Keratinocyte (primary cell): ENCODE results near the gene PSTPIP2. TPM values are rescaled to one million over a fixed set of nuclear protein-coding genes. Genes with fewer than 3 reads are reported as not detected.

ENCODE experiments used
- DNase-seq: peaks from one replicate; pipeline ENCODE4 v3.0.0-alpha.2; 2011; ENCODE audit warnings: low read depth, missing footprints, low spot score
- FAIRE-seq: peaks from 2 replicates; lab custom pipeline; 2011; peaks lifted over from hg19 to GRCh38; lab: Jason Lieb, UNC
- H2AFZ ChIP-seq: 2 replicates; pipeline ENCODE4 v1.6.0; 2012; ENCODE audit warnings: low read length, control low read depth, inconsistent platforms; ENCODE audit not compliant: control insufficient read depth
- H3K27ac ChIP-seq: 2 replicates; pipeline ENCODE4 v1.5.1; 2011; ENCODE audit warnings: low read length; ENCODE audit not compliant: control insufficient read depth, insufficient read depth
- H3K27me3 ChIP-seq: 3 replicates; pipeline ENCODE4 v1.6.0; 2011; ENCODE audit warnings: low read length; ENCODE audit not compliant: control insufficient read depth, insufficient read depth; ENCODE audit errors: extremely low read depth
- H3K36me3 ChIP-seq, 2 experiments: 2 replicates in 1 of 2; 3 replicates in 1 of 2; pipeline ENCODE4 v1.5.1; 2011; ENCODE audit warnings: low read length in 2 of 2, mild to moderate bottlenecking in 1 of 2; ENCODE audit not compliant: control insufficient read depth in 2 of 2, insufficient read depth in 2 of 2; ENCODE audit errors: extremely low read depth in 1 of 2
- H3K4me1 ChIP-seq: 3 replicates; pipeline ENCODE4 v1.5.1; 2011; ENCODE audit warnings: low read length; ENCODE audit not compliant: control insufficient read depth, insufficient read depth; ENCODE audit errors: extremely low read depth
- H3K4me2 ChIP-seq: 3 replicates; pipeline ENCODE4 v1.6.0; 2011; ENCODE audit warnings: low read depth, low read length; ENCODE audit not compliant: control insufficient read depth, insufficient read depth; ENCODE audit errors: extremely low read depth
- H3K4me3 ChIP-seq, 3 experiments: fragments of 200-600 bp in 1 of 3; sonication (generic) in 1 of 3; 2 replicates in 2 of 3; 3 replicates in 1 of 3; pipeline ENCODE4 v1.5.1; 2011 to 2016; ENCODE audit warnings: low read length in 3 of 3, mild to moderate bottlenecking in 3 of 3, control low read depth in 2 of 3, inconsistent platforms in 1 of 3, low read depth in 1 of 3, mixed read lengths in 1 of 3, mixed run types in 1 of 3, moderate library complexity in 1 of 3; ENCODE audit not compliant: control insufficient read depth in 2 of 3, insufficient read depth in 2 of 3; ENCODE audit errors: extremely low read depth in 1 of 3
- H3K79me2 ChIP-seq: 2 replicates; pipeline ENCODE4 v1.6.0; 2012; ENCODE audit warnings: low read length; ENCODE audit not compliant: control insufficient read depth, insufficient read depth
- H3K9ac ChIP-seq: 3 replicates; pipeline ENCODE4 v1.6.0; 2011; ENCODE audit warnings: low read length; ENCODE audit not compliant: control insufficient read depth, insufficient read depth; ENCODE audit errors: extremely low read depth
- H3K9me1 ChIP-seq: 3 replicates; pipeline ENCODE4 v1.6.0; 2011; ENCODE audit warnings: low read length; ENCODE audit not compliant: control insufficient read depth, insufficient read depth; ENCODE audit errors: extremely low read depth
- H3K9me3 ChIP-seq: 2 replicates; pipeline ENCODE4 v1.5.1; 2012; ENCODE audit warnings: low read depth, low read length; ENCODE audit not compliant: control insufficient read depth
- H4K20me1 ChIP-seq: 3 replicates; pipeline ENCODE4 v1.6.0; 2011; ENCODE audit warnings: low read length; ENCODE audit not compliant: control insufficient read depth, insufficient read depth; ENCODE audit errors: extremely low read depth
- CTCF ChIP-seq, 3 experiments: IDR thresholded peaks in 1 of 3; conservative IDR thresholded peaks in 1 of 3; optimal IDR thresholded peaks in 1 of 3; 2 replicates in 2 of 3; 3 replicates in 1 of 3; pipeline versions ENCODE3 to v1.5.1; 2011; ENCODE audit warnings: low read length in 3 of 3, mild to moderate bottlenecking in 3 of 3, moderate library complexity in 2 of 3, control low read depth in 1 of 3, inconsistent platforms in 1 of 3; ENCODE audit not compliant: insufficient read depth in 2 of 3; ENCODE audit errors: extremely low read depth in 1 of 3
- EZH2 ChIP-seq: IDR thresholded peaks from one replicate; pipeline ENCODE4 v1.6.1; 2012; ENCODE audit warnings: inconsistent platforms, mild to moderate bottlenecking, low read length, moderate library complexity
- dilution Hi-C: fragments of 300-500 bp; cut with MboI; formaldehyde crosslinking; loops from one replicate; pipeline ENCODE4 v1.7.0; 2020; ENCODE audit warnings: low sequenced_read_pairs; ENCODE audit not compliant: extremely low pct_ligation_motif_present
- polyA plus RNA-seq, 5 experiments: library from polyadenylated mRNA; depleted of rRNA in 3 of 5; stranded (reverse) in 3 of 5; stranded (forward) in 1 of 5; unstranded in 1 of 5; fragments of >200 nt; gene quantifications; 1 replicate in 1 of 5; 2 replicates in 3 of 5; 3 replicates in 1 of 5; pipeline versions ENCODE4 v1.2.1 to v1.2.3, GENCODE V29; 2011 to 2012; ENCODE audit warnings: missing spikeins in 2 of 5, low read depth in 1 of 5, low replicate concordance in 1 of 5

PSTPIP2 gene
- polyA plus RNA-seq, 1 donor (not counting 4 experiments of a cell fraction or from before 2014, with no cell fraction given): 27.3 TPM

DNA sequence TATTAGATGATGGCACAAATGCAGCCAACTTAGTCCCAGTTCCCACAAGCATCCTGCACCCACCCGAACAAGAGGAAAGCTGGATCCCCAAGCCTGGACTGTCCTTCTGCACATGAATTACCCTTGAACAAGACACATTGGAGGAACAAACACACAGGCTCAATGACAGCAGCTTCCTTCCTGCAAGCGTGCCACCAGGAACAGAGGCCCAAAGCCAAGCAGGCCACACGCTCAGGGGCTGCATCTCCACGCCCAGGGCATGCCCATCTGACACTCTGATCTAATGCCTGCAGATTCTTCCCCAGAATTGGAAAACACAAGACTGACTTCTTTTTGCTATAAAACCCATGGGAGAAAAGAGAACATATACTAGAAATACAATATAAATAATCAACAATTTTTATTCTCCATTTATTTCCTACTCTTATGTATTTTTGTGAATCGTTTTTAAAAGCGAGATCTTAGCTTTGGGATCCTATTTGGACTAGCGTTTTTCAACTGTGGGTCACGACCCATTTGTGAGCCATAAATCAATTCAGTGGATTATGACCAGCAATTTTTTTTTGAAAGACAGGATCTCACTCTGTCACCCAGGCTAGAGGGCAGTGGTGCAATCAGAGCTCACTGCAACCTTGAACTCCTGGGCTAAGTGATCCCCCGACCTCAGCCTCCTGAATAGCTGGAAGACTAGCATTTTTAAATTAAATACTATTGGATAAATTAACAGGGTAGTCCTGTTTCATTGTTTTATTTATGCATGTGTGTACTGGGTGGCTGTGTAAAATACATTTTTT is 34.4 kb downstream of the PSTPIP2 start:
- TF ChIP-seq EZH2 (no peak), CTCF (optimal IDR thresholded peaks at IDR 0.05 in 1 of 3, IDR thresholded peaks at IDR 0.05 in 1 of 3, conservative IDR thresholded peaks at IDR 0.05 in 1 of 3; ENCODE audit: extremely low read depth in 1 of 3, insufficient read depth in 2 of 3, low read length in 3 of 3) (no peak)
- dilution Hi-C loops: no loop called here
- H4K20me1 ChIP-seq: no peaks in the 10 kb centered on the region
- H3K27me3 ChIP-seq: no peaks in the 10 kb centered on the region
- no peaks in the 10 kb centered on the region for H3K9me3 ChIP-seq
- FAIRE-seq: no peak
- H3K9ac ChIP-seq: no peak overlapping the region
- no peak for DNase-seq
- H3K4me3 ChIP-seq: no peak overlapping the region
- peaks cover 9% of the 10 kb centered on the region for H3K79me2 ChIP-seq
- no peak overlapping the region for H3K4me2 ChIP-seq
- H2AFZ ChIP-seq: no peak overlapping the region
- H3K36me3 ChIP-seq: peaks cover 4 to 11% of the 10 kb centered on the region in 2 experiments
- H3K4me1 ChIP-seq: peaks cover 26% of the 10 kb centered on the region
- H3K9me1 ChIP-seq: no peaks in the 10 kb centered on the region
- no peak overlapping the region for H3K27ac ChIP-seq

DNA sequence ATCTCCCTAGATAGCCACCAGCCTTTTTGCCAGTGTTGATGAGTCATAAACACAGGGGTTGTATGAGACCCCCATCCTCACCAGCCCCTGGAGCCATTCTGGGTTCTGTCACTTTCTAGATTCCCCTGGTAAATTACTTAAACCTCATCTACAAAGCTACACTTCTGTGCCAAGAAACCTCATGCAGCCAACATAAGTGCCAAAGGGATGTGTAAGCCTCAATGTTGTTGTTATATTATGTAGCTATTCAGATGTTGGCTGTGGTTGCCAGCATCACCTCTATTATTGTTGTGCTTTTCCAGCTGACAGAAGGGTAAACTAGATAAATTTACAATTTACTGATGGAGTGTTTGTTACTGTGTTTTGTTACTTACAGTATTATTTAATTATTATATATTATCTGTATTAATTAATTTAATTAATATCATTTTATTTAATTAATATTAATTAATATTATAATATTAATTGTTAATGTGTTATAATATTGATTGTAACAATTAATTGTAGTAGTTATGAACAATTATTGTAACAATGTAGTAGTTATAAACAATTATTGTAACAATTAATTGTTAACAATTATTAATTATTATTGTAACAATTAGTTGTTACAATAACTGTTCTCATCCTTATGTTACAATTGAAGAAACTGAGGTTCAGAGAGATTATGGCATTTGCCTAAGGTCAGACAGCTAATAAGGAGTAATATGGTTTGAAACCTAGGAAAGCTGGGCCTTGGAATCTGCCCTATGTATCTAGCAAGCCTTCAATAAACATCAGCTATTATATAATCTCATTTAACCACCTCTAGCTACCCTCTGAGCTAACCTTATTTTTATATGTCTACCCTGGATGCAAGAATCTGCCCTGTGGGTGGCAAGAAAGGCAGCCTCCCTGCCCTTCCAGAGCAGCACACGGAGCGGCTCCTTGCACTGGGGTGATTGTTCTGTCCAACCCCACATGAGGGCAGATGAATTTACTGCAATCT is 36.1 kb downstream of the PSTPIP2 start:
- Histone ChIP-seq H4K20me1 (no peaks in the 10 kb centered on the region), H3K9me3 (no peaks in the 10 kb centered on the region), H3K9ac (no peak overlapping the region), H3K4me2 (no peak overlapping the region), H3K9me1 (no peaks in the 10 kb centered on the region), H3K36me3 (peaks cover 4 to 15% of the 10 kb centered on the region in 2 experiments), H3K27me3 (no peaks in the 10 kb centered on the region), H3K4me3 (no peak overlapping the region), H3K4me1 (peaks cover 12% of the 10 kb centered on the region), H2AFZ (no peak overlapping the region), H3K27ac (no peak overlapping the region), H3K79me2 (peaks cover 6% of the 10 kb centered on the region)
- TF ChIP-seq EZH2 (no peak), CTCF (optimal IDR thresholded peaks at IDR 0.05 in 1 of 3, IDR thresholded peaks at IDR 0.05 in 1 of 3, conservative IDR thresholded peaks at IDR 0.05 in 1 of 3; ENCODE audit: extremely low read depth in 1 of 3, insufficient read depth in 2 of 3, low read length in 3 of 3) (no peak)
- dilution Hi-C loops: no loop called here
- FAIRE-seq (no peak), DNase-seq (no peak)
